Breast epithelium (tissue), 4 donors: ENCODE data around the gene CD55. TPM values are rescaled to one million over a fixed set of nuclear protein-coding genes. Genes with fewer than 3 reads are reported as not detected.

Experiments
- DNase-seq, 2 donors: peaks; one replicate each; pipeline ENCODE4 v3.0.0-alpha.2; 2019; ENCODE audit warnings: low spot score in 2 of 2
- H3K27ac ChIP-seq, 2 donors: fragments of 200-600 bp; sonication (generic) in 1 of 2; one replicate each; pipeline ENCODE4 v1.5.1; 2016 to 2019; ENCODE audit warnings: mild to moderate bottlenecking in 1 of 2
- H3K27me3 ChIP-seq, 2 donors: fragments of 200-600 bp; sonication (generic) in 1 of 2; one replicate each; pipeline versions ENCODE4 v1.5.1 to v1.6.0; 2017 to 2019; ENCODE audit warnings: control low read depth in 1 of 2, mild to moderate bottlenecking in 1 of 2
- H3K36me3 ChIP-seq: fragments of 200-600 bp; one replicate; pipeline ENCODE4 v1.5.1; 2019
- H3K4me1 ChIP-seq, 2 donors: fragments of 200-600 bp; sonication (generic); one replicate each; pipeline ENCODE4 v1.5.1; 2016 to 2019; ENCODE audit warnings: control low read depth in 1 of 2
- H3K4me3 ChIP-seq, 3 donors: fragments of 200-600 bp; sonication (generic); 1 replicate in 2 of 3; 2 replicates in 1 of 3; pipeline ENCODE4 v1.5.1; 2016 to 2019; ENCODE audit warnings: mild to moderate bottlenecking in 3 of 3, moderate library complexity in 2 of 3
- H3K9me3 ChIP-seq, 2 donors: fragments of 200-600 bp; sonication (generic) in 1 of 2; one replicate each; pipeline ENCODE4 v1.5.1; 2016 to 2019; ENCODE audit warnings: control low read depth in 1 of 2
- POLR2A ChIP-seq: fragments of 450-650 bp; IDR thresholded peaks from one replicate; pipeline ENCODE4 v1.6.1; 2016; ENCODE audit warnings: antibody characterized with exemption, mild to moderate bottlenecking, moderate library complexity
- POLR2AphosphoS5 ChIP-seq, 3 donors: sonication (generic); formaldehyde crosslinking; IDR thresholded peaks; one replicate each; pipeline ENCODE4 v1.6.1; 2017; ENCODE audit warnings: antibody characterized with exemption in 3 of 3
- intact Hi-C: fragments of 100-400 bp; cut with DNase I; formaldehyde crosslinking; loops from one replicate; pipeline ENCODE4 v1.15.1; 2023; ENCODE audit warnings: low total_unique reads
- total RNA-seq, 3 donors: library from RNA; depleted of rRNA; stranded (reverse); fragments of >200 nt; gene quantifications; one replicate each; pipeline ENCODE4 v1.1.0, GENCODE V29; 2016
- TF ChIP-seq, protein P1 (sequence below), 3 donors: fragments of 450-650 bp; IDR thresholded peaks; one replicate each; pipeline ENCODE4 v1.5.1; 2016 to 2017; ENCODE audit warnings: antibody characterized with exemption in 3 of 3, mild to moderate bottlenecking in 3 of 3, moderate library complexity in 3 of 3

Gene CD55
- total RNA-seq, 3 donors from 2014 or later, result 65.4 to 132 (median 67.8) TPM

DNA sequence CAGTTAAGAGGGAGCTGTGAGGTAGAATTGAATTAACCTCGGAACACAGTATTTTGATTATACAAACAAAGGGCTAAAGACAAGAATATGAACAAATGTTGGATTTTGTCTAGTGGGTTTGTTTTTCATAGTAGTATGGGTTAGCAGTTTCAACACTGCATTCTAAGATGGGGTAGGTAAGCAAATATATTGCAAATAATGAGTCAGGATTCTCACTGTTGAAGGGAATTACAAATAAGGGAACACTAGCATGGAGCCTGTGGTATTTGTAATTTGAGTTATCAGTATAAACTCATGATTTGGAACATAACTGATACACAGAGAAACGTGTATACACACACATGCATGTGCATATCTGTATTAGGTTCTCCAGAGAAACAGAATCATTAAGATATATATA lies 44.5 kb downstream of the CD55 start:
- no peak overlapping the region for H3K4me3 ChIP-seq

GRCh38 chr1:207388721-207389120 lies 67.2 kb downstream of the CD55 start:
- Histone ChIP-seq H3K9me3 (peaks cover 0 to 5% of the 10 kb centered on the region in 2 donors), H3K36me3 (no peaks in the 10 kb centered on the region), H3K4me3 (no peak overlapping the region), H3K27ac (no peak overlapping the region), H3K27me3 (no peaks in the 10 kb centered on the region), H3K4me1 (no peaks in the 10 kb centered on the region)
- no peak for DNase-seq
- intact Hi-C loops, result no loop called here
- TF ChIP-seq, protein P1, sequence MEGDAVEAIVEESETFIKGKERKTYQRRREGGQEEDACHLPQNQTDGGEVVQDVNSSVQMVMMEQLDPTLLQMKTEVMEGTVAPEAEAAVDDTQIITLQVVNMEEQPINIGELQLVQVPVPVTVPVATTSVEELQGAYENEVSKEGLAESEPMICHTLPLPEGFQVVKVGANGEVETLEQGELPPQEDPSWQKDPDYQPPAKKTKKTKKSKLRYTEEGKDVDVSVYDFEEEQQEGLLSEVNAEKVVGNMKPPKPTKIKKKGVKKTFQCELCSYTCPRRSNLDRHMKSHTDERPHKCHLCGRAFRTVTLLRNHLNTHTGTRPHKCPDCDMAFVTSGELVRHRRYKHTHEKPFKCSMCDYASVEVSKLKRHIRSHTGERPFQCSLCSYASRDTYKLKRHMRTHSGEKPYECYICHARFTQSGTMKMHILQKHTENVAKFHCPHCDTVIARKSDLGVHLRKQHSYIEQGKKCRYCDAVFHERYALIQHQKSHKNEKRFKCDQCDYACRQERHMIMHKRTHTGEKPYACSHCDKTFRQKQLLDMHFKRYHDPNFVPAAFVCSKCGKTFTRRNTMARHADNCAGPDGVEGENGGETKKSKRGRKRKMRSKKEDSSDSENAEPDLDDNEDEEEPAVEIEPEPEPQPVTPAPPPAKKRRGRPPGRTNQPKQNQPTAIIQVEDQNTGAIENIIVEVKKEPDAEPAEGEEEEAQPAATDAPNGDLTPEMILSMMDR (IDR thresholded peaks at IDR 0.05), result no peak
- TF ChIP-seq POLR2A, result no peak
- no peak for TF ChIP-seq POLR2AphosphoS5 (IDR thresholded peaks at IDR 0.05)

More for the DNA sequence above, 44.5 kb downstream of the CD55 start:
- intact Hi-C loops, result no loop called here
- no peak for DNase-seq
- no peaks in the 10 kb centered on the region for H3K9me3 ChIP-seq
- TF ChIP-seq, protein P1 (IDR thresholded peaks at IDR 0.05), result no peak
- TF ChIP-seq POLR2AphosphoS5 (IDR thresholded peaks at IDR 0.05) (no peak), POLR2A (no peak)
- no peak overlapping the region for H3K27ac ChIP-seq
- H3K36me3 ChIP-seq, result no peaks in the 10 kb centered on the region
- H3K27me3 ChIP-seq, result no peaks in the 10 kb centered on the region
- no peaks in the 10 kb centered on the region for H3K4me1 ChIP-seq

- H3K4me1 ChIP-seq, result no peaks in the 10 kb centered on the region
- intact Hi-C loops, result no loop called here
Measured at GRCh38 chr1:207389728-207390464, 68.4 kb downstream of the CD55 start.

GRCh38 chr1:207393610-207394009 lies 72.1 kb downstream of the CD55 start:
- DNase-seq, result no peak
- H3K4me3 ChIP-seq, result no peak overlapping the region
- no peaks in the 10 kb centered on the region for H3K4me1 ChIP-seq
- no peaks in the 10 kb centered on the region for H3K36me3 ChIP-seq
- no peaks in the 10 kb centered on the region for H3K27me3 ChIP-seq
- TF ChIP-seq, protein P1 (IDR thresholded peaks at IDR 0.05), result no peak
- TF ChIP-seq POLR2AphosphoS5 (IDR thresholded peaks at IDR 0.05), result peak in 1 of 3 donors; percentile 10
- intact Hi-C loops, result no loop called here
- H3K9me3 ChIP-seq, result no peaks in the 10 kb centered on the region
- peak overlapping the region in 1 of 2 donors; percentile 62 for H3K27ac ChIP-seq

More at GRCh38 chr1:207389728-207390464, 68.4 kb downstream of the CD55 start:
- no peak overlapping the region for H3K4me3 ChIP-seq
- H3K36me3 ChIP-seq, result no peaks in the 10 kb centered on the region
- H3K27ac ChIP-seq, result no peak overlapping the region
- peaks cover 0 to 5% of the 10 kb centered on the region in 2 donors for H3K9me3 ChIP-seq
- no peak for TF ChIP-seq POLR2A
- TF ChIP-seq POLR2AphosphoS5 (IDR thresholded peaks at IDR 0.05), result no peak
- TF ChIP-seq, protein P1 (IDR thresholded peaks at IDR 0.05), result no peak
- H3K27me3 ChIP-seq, result no peaks in the 10 kb centered on the region
- no peak for DNase-seq

DNA sequence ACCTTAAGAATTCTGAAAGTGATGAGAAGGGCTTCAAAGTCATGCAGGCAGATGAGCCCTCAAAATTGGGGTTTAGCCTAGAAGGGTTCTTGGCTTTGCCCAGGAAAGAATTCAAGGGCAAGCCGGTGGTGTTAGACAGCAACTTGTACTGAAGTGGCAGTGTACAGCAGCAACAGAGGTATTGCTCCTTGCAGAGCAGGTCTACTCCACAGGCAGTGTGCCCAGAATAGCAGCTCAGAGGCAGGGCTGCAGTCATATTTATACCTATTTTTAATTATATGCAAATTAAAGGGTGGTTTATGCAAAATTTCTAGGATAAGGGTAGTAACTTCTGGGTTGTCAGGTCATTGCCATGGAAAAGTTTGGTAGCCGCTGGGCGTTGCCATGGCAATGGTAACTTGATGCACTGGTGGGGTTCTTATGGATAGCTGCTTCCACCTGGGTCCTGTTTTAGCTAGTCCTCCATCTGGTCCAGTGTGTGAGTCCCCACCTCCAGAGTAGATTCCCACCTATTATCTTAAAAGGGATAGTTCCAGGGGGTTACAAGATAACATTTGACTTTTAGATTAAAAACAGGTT lies 74.8 kb downstream of the CD55 start:
- DNase-seq, result no peak
- Histone ChIP-seq H3K27me3 (no peaks in the 10 kb centered on the region), H3K36me3 (no peaks in the 10 kb centered on the region), H3K9me3 (no peaks in the 10 kb centered on the region), H3K4me1 (no peaks in the 10 kb centered on the region), H3K27ac (no peak overlapping the region), H3K4me3 (no peak overlapping the region)
- TF ChIP-seq, protein P1 (IDR thresholded peaks at IDR 0.05), result no peak
- TF ChIP-seq POLR2A (no peak), POLR2AphosphoS5 (IDR thresholded peaks at IDR 0.05) (no peak)
- intact Hi-C loops, result no loop called here
